Nephron (organoid): ENCODE data around the gene IGIP.

Source experiments
- H3K27ac Mint-ChIP-seq, 3 experiments: 2 replicates each; pipeline ENCODE4 v1.8.0; 2020; ENCODE audit warnings: mixed read lengths in 3 of 3, mild to moderate bottlenecking in 2 of 3, moderate library complexity in 1 of 3
- H3K27me3 Mint-ChIP-seq: 2 replicates; pipeline ENCODE4 v1.8.0; 2021; ENCODE audit warnings: low read depth, mild to moderate bottlenecking, moderate library complexity, mixed read lengths
- H3K36me3 Mint-ChIP-seq: 2 replicates; pipeline ENCODE4 v1.8.0; 2020; ENCODE audit warnings: low read depth, mixed read lengths
- H3K4me1 Mint-ChIP-seq: 2 replicates; pipeline ENCODE4 v1.8.0; 2020; ENCODE audit warnings: mixed read lengths
- H3K4me3 Mint-ChIP-seq, 3 experiments: 2 replicates each; pipeline ENCODE4 v1.8.0; 2020; ENCODE audit warnings: mild to moderate bottlenecking in 3 of 3, mixed read lengths in 3 of 3, moderate library complexity in 2 of 3
- H3K9me3 Mint-ChIP-seq: 2 replicates; pipeline ENCODE4 v1.8.0; 2020; ENCODE audit warnings: mixed read lengths
- CTCF ChIP-seq, 3 experiments: fragments of 200-600 bp; sonication (generic); IDR thresholded peaks; one replicate each; pipeline ENCODE4 v1.5.0; 2021; ENCODE audit warnings: antibody characterized with exemption in 3 of 3; ENCODE audit not compliant: unreplicated experiment in 3 of 3

Gene IGIP

GRCh38 chr5:140112685-140113179, 13.0 kb upstream of the IGIP start:
- Mint-ChIP-seq H3K27me3 (peaks cover 89% of the 10 kb centered on the region), H3K9me3 (no peaks in the 10 kb centered on the region), H3K4me3 (peak overlapping the region; percentile 80 to 91 (median 85)), H3K36me3 (peaks cover 4% of the 10 kb centered on the region), H3K27ac (no peak overlapping the region), H3K4me1 (peaks cover 37% of the 10 kb centered on the region)
- no peak for TF ChIP-seq CTCF (IDR thresholded peaks at IDR 0.05; ENCODE audit: unreplicated experiment in 3 of 3)

- peaks cover 4% of the 10 kb centered on the region for H3K36me3 Mint-ChIP-seq
- no peak for TF ChIP-seq CTCF (IDR thresholded peaks at IDR 0.05; ENCODE audit: unreplicated experiment in 3 of 3)
- peaks cover 87% of the 10 kb centered on the region for H3K27me3 Mint-ChIP-seq
- H3K27ac Mint-ChIP-seq, result peak overlapping the region in 1 of 3 experiments; percentile 97
- no peaks in the 10 kb centered on the region for H3K9me3 Mint-ChIP-seq
- H3K4me1 Mint-ChIP-seq, result peaks cover 41% of the 10 kb centered on the region
- peak overlapping the region; percentile 91 to 96 (median 94) for H3K4me3 Mint-ChIP-seq
These were observed 12.5 kb upstream of the IGIP start for GRCh38 chr5:140113180-140113698.

GRCh38 chr5:140113699-140114263, 12.0 kb upstream of the IGIP start, which contains the start of gene PURA:
Gene PURA (plus strand): TSS chr5:140114109. CDS start chr5:140114182, 73 bp downstream.
- H3K4me1 Mint-ChIP-seq, result peaks cover 44% of the 10 kb centered on the region
- H3K27ac Mint-ChIP-seq, result peak within 1 kb of the TSS; percentile 66 to 97 (median 93)
- peaks cover 4% of the 10 kb centered on the region for H3K36me3 Mint-ChIP-seq
- H3K9me3 Mint-ChIP-seq, result no peaks in the 10 kb centered on the region
- H3K27me3 Mint-ChIP-seq, result peaks cover 86% of the 10 kb centered on the region
- H3K4me3 Mint-ChIP-seq, result peak within 1 kb of the TSS; percentile 91 to 96 (median 94)
- peak; percentile 12 to 32 (median 24) for TF ChIP-seq CTCF (IDR thresholded peaks at IDR 0.05; ENCODE audit: unreplicated experiment in 3 of 3)

GRCh38 chr5:140114341-140115185, 11.2 kb upstream of the IGIP start:
- H3K36me3 Mint-ChIP-seq, result peaks cover 4% of the 10 kb centered on the region
- no peak for TF ChIP-seq CTCF (IDR thresholded peaks at IDR 0.05; ENCODE audit: unreplicated experiment in 3 of 3)
- peaks cover 78% of the 10 kb centered on the region for H3K27me3 Mint-ChIP-seq
- peak overlapping the region; percentile 88 to 96 (median 91) for H3K4me3 Mint-ChIP-seq
- no peaks in the 10 kb centered on the region for H3K9me3 Mint-ChIP-seq
- peak overlapping the region in 2 of 3 experiments; percentile 66 to 97 for H3K27ac Mint-ChIP-seq
- peaks cover 36% of the 10 kb centered on the region for H3K4me1 Mint-ChIP-seq

GRCh38 chr5:140115186-140115500, 10.6 kb upstream of the IGIP start:
- Mint-ChIP-seq H3K4me3 (peak overlapping the region; percentile 88 to 96 (median 91)), H3K27me3 (peaks cover 72% of the 10 kb centered on the region), H3K36me3 (peaks cover 4% of the 10 kb centered on the region), H3K4me1 (peaks cover 35% of the 10 kb centered on the region), H3K9me3 (no peaks in the 10 kb centered on the region), H3K27ac (peak overlapping the region in 1 of 3 experiments; percentile 97)
- no peak for TF ChIP-seq CTCF (IDR thresholded peaks at IDR 0.05; ENCODE audit: unreplicated experiment in 3 of 3)
